HCT116 (cell line): Measurements from ENCODE around the gene OR5B2. TPM values are rescaled to one million over a fixed set of nuclear protein-coding genes. Genes with fewer than 3 reads are reported as not detected.

ENCODE experiments used
- ATAC-seq: fragments of 200-7000 bp; cut with Tn5 transposase; 2 replicates; pipeline ENCODE4 v1.9.1; 2020; ENCODE audit warnings: mild to moderate bottlenecking, moderate library complexity
- BruUV-seq: library from RNA; stranded (reverse); fragments of 400-500 nt; replicated peaks from 2 replicates; lab custom pipeline; 2021; lab: Mats Ljungman, UMichigan
- CTCF ChIA-PET: fragments of 300-600 bp; sonication (Branson Sonifier 250); formaldehyde crosslinking; loops from one replicate; lab custom pipeline; 2021; ENCODE audit warnings: antibody characterized with exemption; lab: Charles Lee
- POLR2A ChIA-PET: fragments of 300-600, 350-600 bp; sonication (Branson Sonifier 250); formaldehyde crosslinking; loops from one replicate; lab custom pipeline; 2021; ENCODE audit warnings: antibody characterized with exemption; lab: Charles Lee
- RAD21 ChIA-PET, 2 experiments: fragments of 300-600 bp; sonication (Branson Sonifier 250); formaldehyde crosslinking; loops; one replicate each; lab custom pipeline; 2023; ENCODE audit warnings: low total read pairs in 2 of 2; ENCODE audit not compliant: uncharacterized antibody in 2 of 2, unreplicated experiment in 2 of 2, low non-redundant PET in 1 of 2; lab: Charles Lee
- DNase-seq: peaks from one replicate; pipeline ENCODE4 v3.0.0-alpha.2; 2010; ENCODE audit warnings: low read depth, low spot score
- H2AFZ ChIP-seq: fragments of 200-600 bp; shearing (Covaris generic), sonication (generic); 2 replicates; pipeline ENCODE4 v1.6.1; 2017; ENCODE audit warnings: low read depth, mixed run types, mixed read lengths, antibody characterized with exemption, low read length; ENCODE audit not compliant: poor library complexity, severe bottlenecking
- H3K27ac ChIP-seq: 2 replicates; pipeline ENCODE4 v1.5.1; 2012; ENCODE audit warnings: low read depth, low read length
- H3K27me3 ChIP-seq: fragments of 200-600 bp; sonication (generic); 2 replicates; pipeline ENCODE4 v1.6.1; 2016; ENCODE audit warnings: mixed run types, low read length, mixed read lengths; ENCODE audit not compliant: insufficient read depth
- H3K36me3 ChIP-seq, 2 experiments: fragments of 200-500 bp in 1 of 2; fragments of 200-600 bp in 1 of 2; sonication (Bioruptor generic) in 1 of 2; sonication (generic) in 1 of 2; 2 replicates each; pipeline versions ENCODE4 v1.5.1 to v1.6.1; 2014 to 2016; ENCODE audit warnings: low read length in 2 of 2, inconsistent platforms in 1 of 2, mixed read lengths in 1 of 2, mixed run types in 1 of 2; ENCODE audit not compliant: insufficient read depth in 2 of 2, control insufficient read depth in 1 of 2
- H3K4me1 ChIP-seq, 2 experiments: fragments of 200-600 bp in 1 of 2; sonication (generic) in 1 of 2; 2 replicates each; pipeline versions ENCODE4 v1.5.1 to v1.6.1; 2012 to 2017; ENCODE audit warnings: low read length in 2 of 2, inconsistent platforms in 1 of 2, mild to moderate bottlenecking in 1 of 2, mixed read lengths in 1 of 2, mixed run types in 1 of 2, moderate library complexity in 1 of 2; ENCODE audit not compliant: insufficient read depth in 2 of 2, control insufficient read depth in 1 of 2
- H3K4me2 ChIP-seq: fragments of 200-600 bp; sonication (generic); 2 replicates; pipeline ENCODE4 v1.6.1; 2017; ENCODE audit warnings: mixed run types, low read length, mixed read lengths
- H3K4me3 ChIP-seq, 2 experiments: fragments of 200-600 bp in 1 of 2; sonication (generic) in 1 of 2; replicated peaks in 1 of 2; 2 replicates each; pipeline ENCODE4 v1.5.1; 2011 to 2016; ENCODE audit warnings: low read length in 2 of 2, control low read depth in 1 of 2, low read depth in 1 of 2, mild to moderate bottlenecking in 1 of 2, mixed read lengths in 1 of 2, mixed run types in 1 of 2
- H3K79me2 ChIP-seq: fragments of 200-600 bp; sonication (generic); 2 replicates; pipeline ENCODE4 v1.6.1; 2017; ENCODE audit warnings: mild to moderate bottlenecking, mixed run types, low read length, moderate library complexity, mixed read lengths; ENCODE audit not compliant: insufficient read depth
- H3K9ac ChIP-seq: fragments of 200-600 bp; sonication (generic); 2 replicates; pipeline ENCODE4 v1.6.1; 2016; ENCODE audit warnings: low read length, mixed read lengths
- H3K9me2 ChIP-seq: fragments of 200-600 bp; sonication (generic), shearing (Covaris generic); 2 replicates; pipeline ENCODE4 v1.6.1; 2017; ENCODE audit warnings: mixed run types, mild to moderate bottlenecking, moderate library complexity; ENCODE audit not compliant: insufficient read depth
- H3K9me3 ChIP-seq, 2 experiments: fragments of 200-500 bp in 1 of 2; fragments of 200-600 bp in 1 of 2; sonication (Bioruptor generic) in 1 of 2; sonication (generic) in 1 of 2; 2 replicates each; pipeline ENCODE4 v1.6.1; 2014 to 2017; ENCODE audit warnings: low read length in 2 of 2, mixed read lengths in 2 of 2, inconsistent platforms in 1 of 2, low read depth in 1 of 2, mild to moderate bottlenecking in 1 of 2, mixed run types in 1 of 2, moderate library complexity in 1 of 2; ENCODE audit not compliant: control insufficient read depth in 1 of 2, insufficient read depth in 1 of 2
- H4K20me1 ChIP-seq: fragments of 200-600 bp; sonication (generic), shearing (Covaris generic); 2 replicates; pipeline ENCODE4 v1.6.1; 2017; ENCODE audit warnings: mixed run types, mild to moderate bottlenecking, moderate library complexity; ENCODE audit not compliant: insufficient read depth
- ATF3 ChIP-seq: IDR thresholded peaks from 2 replicates; pipeline ENCODE4 v1.6.1; 2012
- CTCF ChIP-seq, 3 experiments: fragments of 200-600 bp in 1 of 3; sonication (generic) in 1 of 3; IDR thresholded peaks in 2 of 3; conservative IDR thresholded peaks in 1 of 3; 2 replicates each; pipeline ENCODE4 v1.5.1; 2012 to 2017; ENCODE audit warnings: low read depth in 2 of 3, low read length in 2 of 3, antibody characterized with exemption in 1 of 3, borderline replicate concordance in 1 of 3, control low read depth in 1 of 3, mild to moderate bottlenecking in 1 of 3, mixed read lengths in 1 of 3, mixed run types in 1 of 3, moderate library complexity in 1 of 3; ENCODE audit not compliant: insufficient read depth in 1 of 3
- EZH2phosphoT487 ChIP-seq: fragments of 200-600 bp; IDR thresholded peaks from 2 replicates; pipeline ENCODE4 v1.6.1; 2018; ENCODE audit warnings: antibody characterized with exemption, borderline replicate concordance
- JUND ChIP-seq: IDR thresholded peaks from 2 replicates; pipeline ENCODE4 v1.6.1; 2012
- MAX ChIP-seq: IDR thresholded peaks from 2 replicates; pipeline ENCODE4 v1.6.1; 2012
- SIN3A ChIP-seq: IDR thresholded peaks from 2 replicates; pipeline ENCODE4 v1.6.1; 2012; ENCODE audit warnings: low read depth
- SP1 ChIP-seq: IDR thresholded peaks from 2 replicates; pipeline ENCODE4 v1.6.1; 2012; ENCODE audit warnings: low read depth
- ZFX ChIP-seq: fragments of 450-650 bp; IDR thresholded peaks from 2 replicates; pipeline ENCODE4 v1.6.1; 2017
- ZNF274 ChIP-seq: fragments of 200-500 bp; sonication (Bioruptor generic); IDR thresholded peaks from 2 replicates; pipeline ENCODE4 v1.6.1; 2014; ENCODE audit warnings: mild to moderate bottlenecking, low read depth, low read length, inconsistent platforms
- intact Hi-C: fragments of 100-400 bp; cut with micrococcal nuclease; formaldehyde crosslinking; loops from 2 replicates; pipeline ENCODE4 v1.10.0; 2022
- total RNA-seq: library from RNA; stranded (reverse); gene quantifications from one replicate; pipeline ENCODE4 v1.2.1, GENCODE V29; 2021; ENCODE audit not compliant: unreplicated experiment

Gene OR5B2
- total RNA-seq, 1 experiment from 2014 or later = not detected

- H4K20me1 ChIP-seq = no peaks in the 10 kb centered on the region
- H3K9ac ChIP-seq = no peak overlapping the region
- RAD21 ChIA-PET = no interaction called here
- H3K9me2 ChIP-seq = no peaks in the 10 kb centered on the region
- no peaks in the 10 kb centered on the region for H3K79me2 ChIP-seq
- ATAC-seq = no peak
- no peak overlapping the region for H2AFZ ChIP-seq
- no peak for DNase-seq
- H3K27me3 ChIP-seq = no peaks in the 10 kb centered on the region
- POLR2A ChIA-PET = no interaction called here
- H3K4me2 ChIP-seq = no peak overlapping the region
- H3K4me1 ChIP-seq = peaks cover 0 to 6% of the 10 kb centered on the region in 2 experiments; a peak in 1 of 4 replicates
- intact Hi-C loops = no loop called here
- BruUV-seq = no TSS peak
- H3K4me3 ChIP-seq = no peak overlapping the region
- no peak overlapping the region for H3K27ac ChIP-seq
- CTCF ChIA-PET = no interaction called here
- TF ChIP-seq MAX = no peak
- TF ChIP-seq JUND = no peak
- TF ChIP-seq SIN3A = no peak
- no peak for TF ChIP-seq ZFX
- no peak for TF ChIP-seq ATF3
- no peak for TF ChIP-seq EZH2phosphoT487
- no peak for TF ChIP-seq ZNF274
- no peak for TF ChIP-seq CTCF (IDR thresholded peaks at IDR 0.05 in 2 of 3, conservative IDR thresholded peaks at IDR 0.05 in 1 of 3; ENCODE audit: borderline replicate concordance in 1 of 3, insufficient read depth in 1 of 3, low read depth in 2 of 3, low read length in 2 of 3)
- no peaks in the 10 kb centered on the region for H3K9me3 ChIP-seq
- H3K36me3 ChIP-seq = no peaks in the 10 kb centered on the region
Observed at GRCh38 chr11:58392746-58393145, 35.2 kb downstream of the OR5B2 start.

- Histone ChIP-seq H4K20me1 (no peaks in the 10 kb centered on the region; the same call in 1 of the 2 replicates), H3K79me2 (no peaks in the 10 kb centered on the region), H3K4me3 (no peak overlapping the region), H3K36me3 (no peaks in the 10 kb centered on the region), H3K27me3 (no peaks in the 10 kb centered on the region), H3K4me2 (no peak overlapping the region), H3K4me1 (peaks cover 0 to 6% of the 10 kb centered on the region in 2 experiments; a peak in 1 of 4 replicates), H3K27ac (no peak overlapping the region), H3K9me2 (no peaks in the 10 kb centered on the region), H2AFZ (no peak overlapping the region), H3K9ac (no peak overlapping the region), H3K9me3 (no peaks in the 10 kb centered on the region)
- ChIA-PET CTCF (no interaction called here), RAD21 (no interaction called here), POLR2A (no interaction called here)
- ATAC-seq (no peak), DNase-seq (no peak)
- TF ChIP-seq SP1 = no peak
- intact Hi-C loops = no loop called here
- no TSS peak for BruUV-seq
Observed at GRCh38 chr11:58391879-58392278, 36.0 kb downstream of the OR5B2 start.
